Measurements from ENCODE around the gene VPS52. TPM values are rescaled to one million over a fixed set of nuclear protein-coding genes. Genes with fewer than 3 reads are reported as not detected.

The VPS52 gene
- total RNA-seq, 1 donor from 2014 or later: 32.3 TPM

DNA sequence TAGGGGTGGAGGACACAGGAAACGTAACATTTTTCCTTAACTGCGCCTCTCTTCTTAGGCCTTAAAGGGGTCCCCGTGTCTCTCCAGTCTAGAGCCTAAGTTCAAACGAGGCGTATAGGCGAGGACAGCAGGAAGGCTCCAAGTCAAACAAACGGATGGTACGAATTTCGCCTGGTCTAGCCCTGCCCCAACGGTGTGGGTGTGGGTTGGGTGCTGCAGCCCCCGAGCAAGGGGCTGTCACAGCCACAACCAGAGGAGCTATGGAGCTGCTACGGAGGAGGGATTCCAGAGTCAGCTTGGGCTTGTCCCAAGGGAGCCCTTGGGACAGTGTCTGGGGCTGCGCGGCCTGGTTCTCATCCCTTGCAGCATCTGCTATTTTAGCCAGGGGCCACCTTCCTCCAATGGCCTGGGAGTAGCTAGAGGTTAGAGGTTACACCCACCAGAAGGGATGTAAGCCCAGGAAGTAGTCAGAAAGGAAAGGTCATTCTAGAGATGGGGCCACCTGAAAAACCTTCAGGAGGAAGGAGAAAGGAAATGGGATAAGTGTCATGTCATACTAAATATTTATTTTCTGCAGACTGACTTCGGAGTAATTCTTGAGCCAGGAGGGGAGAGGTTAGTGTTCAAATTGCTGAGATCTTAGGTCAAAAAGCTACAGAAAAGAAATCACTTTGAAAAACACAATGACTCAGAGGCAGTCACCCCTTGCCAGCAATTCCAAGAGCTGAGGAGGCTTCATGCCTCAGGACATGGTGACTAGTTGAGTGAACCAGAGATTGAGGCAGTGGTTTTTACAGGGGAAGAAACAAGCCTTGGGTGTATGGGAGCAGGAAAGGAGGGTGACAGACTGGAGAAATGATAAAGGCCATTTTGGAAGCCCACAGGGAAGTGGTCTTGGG, 21.7 kb downstream of the VPS52 start:
- no peak for TF ChIP-seq CTCF (IDR thresholded peaks at IDR 0.05; ENCODE audit: insufficient read depth, low read length, poor library complexity, severe bottlenecking)
- H3K4me3 ChIP-seq (ENCODE audit: low read depth, low read length): peak overlapping the region; percentile 49
- DNase-seq (ENCODE audit: low read depth): peak; percentile 62
- H3K36me3 ChIP-seq (ENCODE audit: control insufficient read depth, insufficient read depth, low read length): no peaks in the 10 kb centered on the region
- H3K27me3 ChIP-seq (ENCODE audit: control insufficient read depth, insufficient read depth, low read length): no peaks in the 10 kb centered on the region

DNA sequence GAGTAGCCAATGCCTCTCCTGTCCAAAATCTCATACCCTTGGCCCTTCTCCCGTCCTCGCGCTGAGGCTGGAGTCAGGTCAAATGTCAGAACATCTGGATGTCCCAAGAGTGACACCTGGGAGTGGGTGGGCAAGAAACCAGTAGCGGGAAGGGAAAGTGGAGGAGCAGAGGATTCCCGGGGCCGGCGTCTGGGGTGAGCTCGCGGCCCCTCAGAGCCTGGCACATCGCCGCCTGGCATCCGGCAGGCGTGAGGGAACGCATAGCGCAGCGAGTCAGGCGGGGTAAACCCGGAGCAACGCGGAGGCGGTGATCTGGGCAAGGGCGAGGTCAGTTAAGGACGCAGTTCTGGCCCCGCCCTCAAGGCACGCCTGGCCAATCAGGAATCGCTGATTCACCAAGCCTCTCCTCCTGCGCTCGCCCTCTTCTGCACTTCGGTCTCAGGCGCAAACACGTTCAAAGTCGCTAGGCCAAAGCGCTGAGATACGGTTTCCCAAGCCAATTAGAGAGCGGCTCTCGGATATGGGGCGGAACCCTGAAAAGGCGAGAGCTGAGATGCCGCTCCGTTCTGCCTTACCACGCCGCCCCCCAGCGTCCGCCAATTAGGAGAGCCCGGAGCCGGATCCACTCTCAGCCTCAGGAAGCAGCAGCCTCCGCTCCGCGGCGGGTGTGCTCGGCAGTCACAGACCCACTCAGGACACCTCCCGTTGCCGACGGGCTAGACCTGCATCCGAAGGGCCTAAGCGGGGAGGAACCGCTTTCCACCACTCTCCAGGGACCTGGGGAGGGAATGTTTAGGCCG, 22.5 kb downstream of the VPS52 start:
- no peaks in the 10 kb centered on the region for H3K36me3 ChIP-seq (ENCODE audit: control insufficient read depth, insufficient read depth, low read length)
- peak; percentile 19 for TF ChIP-seq CTCF (IDR thresholded peaks at IDR 0.05; ENCODE audit: insufficient read depth, low read length, poor library complexity, severe bottlenecking)
- peak; percentile 94 for DNase-seq (ENCODE audit: low read depth)
- no peaks in the 10 kb centered on the region for H3K27me3 ChIP-seq (ENCODE audit: control insufficient read depth, insufficient read depth, low read length)
- H3K4me3 ChIP-seq (ENCODE audit: low read depth, low read length): peak overlapping the region; percentile 49

DNA sequence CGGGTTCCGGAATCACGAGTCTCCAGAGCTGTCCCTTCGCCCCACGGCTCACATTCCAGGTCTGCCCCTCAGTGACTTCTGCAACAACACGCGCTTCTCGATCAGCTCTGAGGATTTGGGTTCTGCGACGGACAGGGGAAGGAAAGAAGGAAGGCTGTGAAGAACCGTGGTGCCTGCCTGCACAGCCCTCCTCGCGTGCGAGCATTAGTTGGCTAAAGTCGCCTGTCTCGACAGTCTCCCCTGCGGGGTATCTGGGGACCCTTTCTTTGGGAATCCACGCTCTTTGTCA, 23.1 kb downstream of the VPS52 start:
- H3K27me3 ChIP-seq (ENCODE audit: control insufficient read depth, insufficient read depth, low read length): peaks cover 2% of the 10 kb centered on the region
- DNase-seq (ENCODE audit: low read depth): no peak

DNA sequence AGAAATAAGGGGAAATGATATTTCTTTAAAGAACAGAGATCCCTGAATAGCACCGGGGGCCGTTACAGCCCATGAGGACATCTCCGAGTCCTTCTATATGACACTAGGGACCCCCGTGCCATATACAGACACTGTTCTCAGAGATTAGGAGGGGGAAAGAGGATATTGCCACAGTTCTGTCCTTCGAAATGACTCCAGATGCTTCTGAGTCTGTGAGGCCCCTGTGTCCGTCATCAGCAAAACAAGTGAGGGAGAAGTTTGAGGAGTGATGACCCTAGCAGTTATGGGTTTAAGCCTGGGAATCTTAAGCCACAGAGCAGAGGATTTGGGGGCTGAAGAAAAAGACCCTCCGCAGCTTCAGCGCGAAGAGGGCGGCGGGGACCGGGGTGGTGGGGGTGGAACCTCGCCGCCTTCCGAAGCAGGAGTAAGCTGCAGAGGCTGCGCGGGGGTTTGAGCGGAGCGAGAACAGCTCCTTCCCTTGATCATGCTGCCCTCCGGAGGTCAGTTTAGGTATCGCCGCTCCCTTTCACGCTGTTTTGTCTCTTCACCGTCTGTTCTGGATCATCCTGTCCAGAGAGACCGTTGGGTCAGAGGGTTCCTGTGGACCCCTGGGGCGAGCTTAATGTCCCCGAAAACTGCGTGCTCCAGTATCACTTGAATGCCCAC, 23.6 kb downstream of the VPS52 start:
- peaks cover 2% of the 10 kb centered on the region for H3K27me3 ChIP-seq (ENCODE audit: control insufficient read depth, insufficient read depth, low read length)
- no peak for DNase-seq (ENCODE audit: low read depth)
- TF ChIP-seq CTCF (IDR thresholded peaks at IDR 0.05; ENCODE audit: insufficient read depth, low read length, poor library complexity, severe bottlenecking): peak; percentile 93

More for the DNA sequence above, 23.1 kb downstream of the VPS52 start:
- peak overlapping the region; percentile 34 for H3K4me3 ChIP-seq (ENCODE audit: low read depth, low read length)
- no peak for TF ChIP-seq CTCF (IDR thresholded peaks at IDR 0.05; ENCODE audit: insufficient read depth, low read length, poor library complexity, severe bottlenecking)
- H3K36me3 ChIP-seq (ENCODE audit: control insufficient read depth, insufficient read depth, low read length): no peaks in the 10 kb centered on the region

DNA sequence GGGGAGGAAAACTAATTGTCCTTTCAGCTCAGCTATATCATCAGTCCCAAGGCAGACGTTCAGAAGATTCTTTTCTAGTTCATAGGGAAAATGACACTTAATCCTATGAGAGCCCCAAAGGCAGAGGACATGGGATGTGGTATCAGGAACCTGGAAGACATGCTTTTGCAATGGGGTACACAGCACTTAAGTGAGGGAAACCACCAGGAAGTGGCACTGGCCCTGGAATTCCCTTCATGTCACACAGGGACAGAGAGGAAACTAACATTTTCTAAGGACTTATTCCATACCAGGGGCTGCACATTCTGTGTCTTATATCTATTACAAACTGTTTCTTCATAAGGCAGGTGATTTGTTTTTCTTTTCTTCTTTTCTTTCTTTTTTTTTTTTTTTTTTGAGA, 28.2 kb downstream of the VPS52 start:
- DNase-seq (ENCODE audit: low read depth): no peak
- no peak for TF ChIP-seq CTCF (IDR thresholded peaks at IDR 0.05; ENCODE audit: insufficient read depth, low read length, poor library complexity, severe bottlenecking)
- Histone ChIP-seq H3K4me3 (ENCODE audit: low read depth, low read length) (no peak overlapping the region), H3K36me3 (ENCODE audit: control insufficient read depth, insufficient read depth, low read length) (no peaks in the 10 kb centered on the region), H3K27me3 (ENCODE audit: control insufficient read depth, insufficient read depth, low read length) (peaks cover 2% of the 10 kb centered on the region)

More for the DNA sequence above, 23.6 kb downstream of the VPS52 start:
- Histone ChIP-seq H3K36me3 (ENCODE audit: control insufficient read depth, insufficient read depth, low read length) (no peaks in the 10 kb centered on the region), H3K4me3 (ENCODE audit: low read depth, low read length) (peak overlapping the region; percentile 34)

Data from kidney epithelial cell (primary cell).